GM12878 (cell line): ENCODE measurements around the gene PCSK5. TPM values are rescaled to one million over a fixed set of nuclear protein-coding genes. Genes with fewer than 3 reads are reported as not detected.

Experiments used
- ATAC-seq: fragments of 200-7000 bp; cut with Tn5 transposase; 3 replicates; pipeline ENCODE4 v1.9.1; 2020; ENCODE audit warnings: mild to moderate bottlenecking, moderate library complexity
- BruUV-seq: library from RNA; stranded (reverse); fragments of 400-500 nt; replicated peaks from 2 replicates; lab custom pipeline; 2021; lab: Mats Ljungman, UMichigan
- CTCF ChIA-PET: fragments of 300-600 bp; sonication (Branson Sonifier 250); formaldehyde crosslinking; extraction: SDS; loops from one replicate; lab custom pipeline; 2021; ENCODE audit warnings: inconsistent platforms; lab: Yijun Ruan, JAX
- POLR2A ChIA-PET: fragments of 350-600 bp; formaldehyde crosslinking; extraction: SDS; loops from one replicate; lab custom pipeline; 2021; ENCODE audit warnings: inconsistent platforms; lab: Charles Lee
- RAD21 ChIA-PET: fragments of 300-600 bp; sonication (Branson Sonifier 250); formaldehyde crosslinking; loops from one replicate; lab custom pipeline; 2023; ENCODE audit warnings: antibody characterized with exemption; ENCODE audit not compliant: unreplicated experiment; lab: Charles Lee
- SMC1A ChIA-PET: fragments of 300-600 bp; sonication (Branson Sonifier 250); formaldehyde crosslinking; loops from one replicate; lab custom pipeline; 2023; ENCODE audit not compliant: unreplicated experiment, uncharacterized antibody; lab: Charles Lee
- DNase-seq: peaks from one replicate; pipeline ENCODE4 v3.0.0-alpha.2; 2011; ENCODE audit warnings: low read depth, low spot score
- FAIRE-seq: peaks from 3 replicates; lab custom pipeline; 2011; peaks lifted over from hg19 to GRCh38; lab: Jason Lieb, UNC
- H2AFZ ChIP-seq: 2 replicates; pipeline ENCODE4 v1.6.0; 2011; ENCODE audit warnings: low read depth, low read length, control low read depth; ENCODE audit not compliant: control insufficient read depth
- H3K27ac ChIP-seq: 2 replicates; pipeline ENCODE4 v1.5.1; 2011; ENCODE audit warnings: control low read depth; ENCODE audit not compliant: control insufficient read depth, insufficient read depth
- H3K27me3 ChIP-seq, 2 experiments: replicated peaks in 1 of 2; 2 replicates each; pipeline versions ENCODE4 v1.6.0 to v1.6.1; 2011; ENCODE audit warnings: low read length in 1 of 2; ENCODE audit not compliant: control insufficient read depth in 2 of 2, insufficient read depth in 2 of 2
- H3K36me3 ChIP-seq, 2 experiments: 2 replicates each; pipeline ENCODE4 v1.5.1; 2011; ENCODE audit warnings: low read length in 1 of 2; ENCODE audit not compliant: control insufficient read depth in 2 of 2, insufficient read depth in 2 of 2
- H3K4me1 ChIP-seq: 2 replicates; pipeline ENCODE4 v1.6.1; 2011; ENCODE audit warnings: mild to moderate bottlenecking, low read length, moderate library complexity, mixed read lengths; ENCODE audit not compliant: control insufficient read depth, insufficient read depth
- H3K4me2 ChIP-seq: 2 replicates; pipeline ENCODE4 v1.6.0; 2011; ENCODE audit warnings: control low read depth; ENCODE audit not compliant: control insufficient read depth, insufficient read depth
- H3K4me3 ChIP-seq: fragments of 200-600 bp; sonication (generic); 2 replicates; pipeline ENCODE4 v1.5.1; 2016
- H3K79me2 ChIP-seq: 2 replicates; pipeline ENCODE4 v1.6.0; 2011; ENCODE audit warnings: low read length; ENCODE audit not compliant: control insufficient read depth, insufficient read depth
- H3K9ac ChIP-seq: 2 replicates; pipeline ENCODE4 v1.8.0; 2011; ENCODE audit warnings: low read length, control low read depth, mixed read lengths; ENCODE audit not compliant: control insufficient read depth, insufficient read depth
- H3K9me3 ChIP-seq: replicated peaks from 3 replicates; pipeline ENCODE4 v1.5.1; 2011; ENCODE audit warnings: mild to moderate bottlenecking, low read length; ENCODE audit not compliant: control insufficient read depth, insufficient read depth
- H4K20me1 ChIP-seq: 2 replicates; pipeline ENCODE4 v1.6.0; 2011; ENCODE audit not compliant: control insufficient read depth, insufficient read depth
- ATF3 ChIP-seq: IDR thresholded peaks from 2 replicates; pipeline ENCODE4 v1.6.1; 2011; ENCODE audit warnings: low read depth, mild to moderate bottlenecking, low read length, moderate library complexity, borderline replicate concordance; ENCODE audit errors: extremely low read depth
- CEBPB ChIP-seq, 2 experiments: fragments of 150-350 bp in 1 of 2; IDR thresholded peaks; 2 replicates each; pipeline ENCODE4 v1.6.1; 2012 to 2014; ENCODE audit warnings: low read depth in 2 of 2, low read length in 2 of 2, borderline replicate concordance in 1 of 2, inconsistent platforms in 1 of 2
- CREB1 ChIP-seq: IDR thresholded peaks from 2 replicates; pipeline ENCODE4 v1.6.1; 2012; ENCODE audit warnings: low read depth, mild to moderate bottlenecking, inconsistent platforms
- CTCF ChIP-seq, 3 experiments: IDR thresholded peaks in 2 of 3; conservative IDR thresholded peaks in 1 of 3; 2 replicates each; pipeline ENCODE4 v1.5.1; 2011; ENCODE audit warnings: low read depth in 3 of 3, low read length in 3 of 3, mild to moderate bottlenecking in 3 of 3, control low read depth in 2 of 3, moderate library complexity in 2 of 3, inconsistent platforms in 1 of 3, mixed read lengths in 1 of 3; ENCODE audit not compliant: control insufficient read depth in 2 of 3, insufficient read depth in 1 of 3; ENCODE audit errors: extremely low read depth in 1 of 3
- ESRRA ChIP-seq: IDR thresholded peaks from 2 replicates; pipeline ENCODE4 v1.6.1; 2012; ENCODE audit warnings: mild to moderate bottlenecking, low read length, improper control_type of control experiment
- IRF5 ChIP-seq: fragments of 450-650 bp; IDR thresholded peaks from 2 replicates; pipeline ENCODE4 v1.6.1; 2017; ENCODE audit warnings: borderline replicate concordance
- MYC ChIP-seq: IDR thresholded peaks from 2 replicates; pipeline ENCODE4 v1.6.1; 2011; ENCODE audit warnings: mild to moderate bottlenecking, low read length, moderate library complexity, inconsistent platforms; ENCODE audit not compliant: insufficient read depth, insufficient replicate concordance, insufficient read length, severe bottlenecking
- NRF1 ChIP-seq: conservative IDR thresholded peaks from 2 replicates; pipeline ENCODE4 v1.6.1; 2011; ENCODE audit warnings: mild to moderate bottlenecking, low read depth, low read length, improper control_type of control experiment
- POLR2AphosphoS5 ChIP-seq: IDR thresholded peaks from 2 replicates; pipeline ENCODE4 v1.6.1; 2011; ENCODE audit warnings: mild to moderate bottlenecking, low read length, inconsistent platforms
- SIN3A ChIP-seq: IDR thresholded peaks from 2 replicates; pipeline ENCODE4 v1.6.1; 2012; ENCODE audit warnings: low read depth, low read length, improper control_type of control experiment
- SPI1 ChIP-seq: IDR thresholded peaks from 2 replicates; pipeline ENCODE4 v1.6.1; 2011; ENCODE audit warnings: low read depth, mild to moderate bottlenecking, low read length, moderate library complexity, borderline replicate concordance; ENCODE audit not compliant: insufficient read depth
- SUPT20H ChIP-seq: IDR thresholded peaks from 2 replicates; pipeline ENCODE4 v1.6.1; 2011; ENCODE audit warnings: low read depth, mild to moderate bottlenecking, low read length, moderate library complexity, borderline replicate concordance; ENCODE audit not compliant: control insufficient read depth
- ZBTB33 ChIP-seq: fragments of 450-650 bp; IDR thresholded peaks from 2 replicates; pipeline ENCODE4 v1.6.1; 2017; ENCODE audit warnings: mild to moderate bottlenecking
- ZBTB40 ChIP-seq: fragments of 450-650 bp; IDR thresholded peaks from 2 replicates; pipeline ENCODE4 v1.6.1; 2016; ENCODE audit warnings: mild to moderate bottlenecking, moderate library complexity, borderline replicate concordance
- WGBS: methylation state at CpG from one replicate; pipeline ENCODE4 v1.1.6; 2016; ENCODE audit warnings: low lambda C conversion rate; ENCODE audit not compliant: insufficient replicate concordance, insufficient coverage; ENCODE audit errors: missing lambda C conversion rate; 5-methylcytosine and 5-hydroxymethylcytosine counted together
- in situ Hi-C: fragments of 300-500 bp; cut with MboI; formaldehyde crosslinking; loops from 9 replicates; pipeline ENCODE4 v1.14.3; 2018; ENCODE audit warnings: mixed read lengths
- intact Hi-C: fragments of 100-400 bp; cut with micrococcal nuclease; formaldehyde crosslinking; loops from one replicate; pipeline ENCODE4 v1.14.2; 2022; ENCODE audit not compliant: unreplicated experiment
- polyA plus RNA-seq, 11 experiments: library from polyadenylated mRNA; depleted of rRNA in 4 of 11; unstranded in 6 of 11; stranded (reverse) in 5 of 11; fragments of >200 nt; fragmentation: Nextera tagmentation in 4 of 11; fragmentation: Illumina TruSeq in 1 of 11; extraction: Ambion mirVana in 4 of 11; extraction: Trizol in 1 of 11; gene quantifications; 1 replicate in 1 of 11; 2 replicates in 10 of 11; pipeline versions ENCODE4 v1.2.1 to v1.2.3, GENCODE V29; 2011 to 2016; ENCODE audit warnings: inconsistent platforms in 2 of 11, missing spikeins in 2 of 11, low read depth in 1 of 11
- total RNA-seq, 4 experiments: library from RNA; depleted of rRNA in 3 of 4; stranded (reverse); fragments of >200 nt in 3 of 4; fragmentation: Illumina TruSeq in 1 of 4; extraction: Trizol in 1 of 4; gene quantifications; 2 replicates each; pipeline versions ENCODE4 v1.2.1 to v1.2.3, GENCODE V29; 2013 to 2021

Gene PCSK5
- total and polyA plus RNA-seq, 10 of the 15 experiments (the other 5 are each of a cell fraction or from before 2014, with no cell fraction given) = 0.01 to 0.13 (median 0.04) TPM; not detected in 3

- SMC1A ChIA-PET = no interaction called here
- POLR2A ChIA-PET = no interaction called here
- in situ Hi-C loops = no loop called here
- no peak overlapping the region for H3K9ac ChIP-seq
- no peaks in the 10 kb centered on the region for H3K79me2 ChIP-seq
- H3K4me3 ChIP-seq = no peak overlapping the region
- H3K9me3 ChIP-seq = no peaks in the 10 kb centered on the region
- intact Hi-C loops = no loop called here
- CTCF ChIA-PET = no interaction called here
- H3K27me3 ChIP-seq = no peaks in the 10 kb centered on the region
- ATAC-seq = no peak
- no peak overlapping the region for H3K27ac ChIP-seq
- no peaks in the 10 kb centered on the region for H3K36me3 ChIP-seq
- H4K20me1 ChIP-seq = no peaks in the 10 kb centered on the region
- no peak for FAIRE-seq
- RAD21 ChIA-PET = no interaction called here
- BruUV-seq = no TSS peak
- no peak overlapping the region for H3K4me2 ChIP-seq
- DNase-seq = no peak
- 17% methylated on average over 2 of the region's 2 CpGs for WGBS
- H2AFZ ChIP-seq = no peak overlapping the region
- H3K4me1 ChIP-seq = no peaks in the 10 kb centered on the region
- no peak for TF ChIP-seq CTCF (IDR thresholded peaks at IDR 0.05 in 2 of 3, conservative IDR thresholded peaks at IDR 0.05 in 1 of 3; ENCODE audit: control insufficient read depth in 2 of 3, extremely low read depth in 1 of 3, insufficient read depth in 1 of 3, low read depth in 3 of 3, low read length in 3 of 3)
- TF ChIP-seq CREB1 = no peak
- TF ChIP-seq IRF5 = no peak
- no peak for TF ChIP-seq ZBTB40
- TF ChIP-seq SUPT20H = no peak
- TF ChIP-seq SIN3A = no peak
- no peak for TF ChIP-seq NRF1
- no peak for TF ChIP-seq CEBPB (IDR thresholded peaks at IDR 0.05; ENCODE audit: borderline replicate concordance in 1 of 2, low read depth in 2 of 2, low read length in 2 of 2)
- TF ChIP-seq ESRRA = no peak
- TF ChIP-seq POLR2AphosphoS5 = no peak
- no peak for TF ChIP-seq SPI1
- no peak for TF ChIP-seq ZBTB33
- no peak for TF ChIP-seq MYC
- TF ChIP-seq ATF3 = no peak
Measured at GRCh38 chr9:75927356-75927755, 36.9 kb downstream of the PCSK5 start.
